22Rv1 (cell line): ENCODE results near the gene UBE2E1.

Experiments used
- ZFX ChIP-seq: fragments of 450-650 bp; IDR thresholded peaks from 2 replicates; pipeline ENCODE4 v1.6.1; 2017; ENCODE audit warnings: antibody characterized with exemption, borderline replicate concordance
- TF ChIP-seq, protein P1 (sequence below): fragments of 450-650 bp; IDR thresholded peaks from 2 replicates; pipeline ENCODE4 v1.5.1; 2017; ENCODE audit warnings: mild to moderate bottlenecking

DNA sequence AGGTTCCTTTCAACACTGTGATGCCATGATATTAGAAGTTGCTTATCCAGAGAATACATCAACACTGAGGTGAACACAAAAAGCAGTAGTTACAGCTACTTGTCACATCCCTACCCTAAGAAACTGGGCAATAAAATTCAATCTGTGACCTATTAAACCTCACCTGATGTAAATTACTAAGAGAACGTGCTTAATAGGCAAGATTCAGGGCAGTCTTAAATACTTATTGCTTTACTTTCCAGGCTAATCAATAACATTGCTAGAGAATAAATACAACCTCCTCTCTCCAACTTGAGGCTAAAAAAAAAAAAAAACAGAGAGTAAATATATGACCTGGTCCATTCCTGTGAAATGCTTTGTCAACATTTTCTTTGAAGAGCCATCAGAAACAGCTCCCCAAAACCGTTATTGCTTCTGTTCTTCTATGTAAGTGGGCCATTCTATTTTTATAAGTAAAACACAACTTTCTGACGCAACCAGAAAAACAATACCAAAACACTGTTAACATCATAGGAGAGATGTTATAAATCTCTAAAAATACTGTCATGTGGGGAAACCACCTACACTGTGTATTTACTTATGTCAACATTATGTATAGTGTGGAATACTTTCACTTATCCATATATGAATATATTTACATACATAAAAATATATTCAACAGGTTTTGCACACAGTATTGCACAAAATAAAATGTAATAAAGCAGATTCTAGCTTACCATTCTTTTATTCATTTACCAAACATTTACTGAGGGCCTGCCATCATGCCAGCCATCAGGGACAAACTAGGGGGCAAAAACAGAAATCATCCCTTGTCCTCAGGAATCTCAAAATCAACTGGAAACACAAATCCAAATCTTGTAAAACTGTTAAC is 108.4 kb downstream of the UBE2E1 start:
- TF ChIP-seq, protein P1, sequence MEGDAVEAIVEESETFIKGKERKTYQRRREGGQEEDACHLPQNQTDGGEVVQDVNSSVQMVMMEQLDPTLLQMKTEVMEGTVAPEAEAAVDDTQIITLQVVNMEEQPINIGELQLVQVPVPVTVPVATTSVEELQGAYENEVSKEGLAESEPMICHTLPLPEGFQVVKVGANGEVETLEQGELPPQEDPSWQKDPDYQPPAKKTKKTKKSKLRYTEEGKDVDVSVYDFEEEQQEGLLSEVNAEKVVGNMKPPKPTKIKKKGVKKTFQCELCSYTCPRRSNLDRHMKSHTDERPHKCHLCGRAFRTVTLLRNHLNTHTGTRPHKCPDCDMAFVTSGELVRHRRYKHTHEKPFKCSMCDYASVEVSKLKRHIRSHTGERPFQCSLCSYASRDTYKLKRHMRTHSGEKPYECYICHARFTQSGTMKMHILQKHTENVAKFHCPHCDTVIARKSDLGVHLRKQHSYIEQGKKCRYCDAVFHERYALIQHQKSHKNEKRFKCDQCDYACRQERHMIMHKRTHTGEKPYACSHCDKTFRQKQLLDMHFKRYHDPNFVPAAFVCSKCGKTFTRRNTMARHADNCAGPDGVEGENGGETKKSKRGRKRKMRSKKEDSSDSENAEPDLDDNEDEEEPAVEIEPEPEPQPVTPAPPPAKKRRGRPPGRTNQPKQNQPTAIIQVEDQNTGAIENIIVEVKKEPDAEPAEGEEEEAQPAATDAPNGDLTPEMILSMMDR, result no peak
- TF ChIP-seq ZFX, result no peak
